Vagina (tissue), 2 donors: Measurements from ENCODE around the gene CYP4F12.

Source experiments
- POLR2A ChIP-seq, 2 donors: fragments of 450-650 bp; IDR thresholded peaks; one replicate each; pipeline ENCODE4 v1.6.1; 2017; ENCODE audit warnings: antibody characterized with exemption in 2 of 2, mild to moderate bottlenecking in 2 of 2, moderate library complexity in 2 of 2
- TF ChIP-seq, protein P1 (sequence below), 3 experiments: fragments of 450-650 bp in 2 of 3; fragments of 200-600 bp in 1 of 3; sonication (generic) in 1 of 3; IDR thresholded peaks; one replicate each; pipeline ENCODE4 v1.5.1; 2017 to 2019; ENCODE audit warnings: antibody characterized with exemption in 3 of 3, mild to moderate bottlenecking in 2 of 3, moderate library complexity in 2 of 3

- TF ChIP-seq, protein P1, sequence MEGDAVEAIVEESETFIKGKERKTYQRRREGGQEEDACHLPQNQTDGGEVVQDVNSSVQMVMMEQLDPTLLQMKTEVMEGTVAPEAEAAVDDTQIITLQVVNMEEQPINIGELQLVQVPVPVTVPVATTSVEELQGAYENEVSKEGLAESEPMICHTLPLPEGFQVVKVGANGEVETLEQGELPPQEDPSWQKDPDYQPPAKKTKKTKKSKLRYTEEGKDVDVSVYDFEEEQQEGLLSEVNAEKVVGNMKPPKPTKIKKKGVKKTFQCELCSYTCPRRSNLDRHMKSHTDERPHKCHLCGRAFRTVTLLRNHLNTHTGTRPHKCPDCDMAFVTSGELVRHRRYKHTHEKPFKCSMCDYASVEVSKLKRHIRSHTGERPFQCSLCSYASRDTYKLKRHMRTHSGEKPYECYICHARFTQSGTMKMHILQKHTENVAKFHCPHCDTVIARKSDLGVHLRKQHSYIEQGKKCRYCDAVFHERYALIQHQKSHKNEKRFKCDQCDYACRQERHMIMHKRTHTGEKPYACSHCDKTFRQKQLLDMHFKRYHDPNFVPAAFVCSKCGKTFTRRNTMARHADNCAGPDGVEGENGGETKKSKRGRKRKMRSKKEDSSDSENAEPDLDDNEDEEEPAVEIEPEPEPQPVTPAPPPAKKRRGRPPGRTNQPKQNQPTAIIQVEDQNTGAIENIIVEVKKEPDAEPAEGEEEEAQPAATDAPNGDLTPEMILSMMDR (IDR thresholded peaks at IDR 0.05), result no peak
- TF ChIP-seq POLR2A (IDR thresholded peaks at IDR 0.05), result no peak
Measured at GRCh38 chr19:15623711-15624318, 49.1 kb upstream of the CYP4F12 start.
